Smooth muscle cell (in vitro differentiated cells): ENCODE data around the gene FFAR1. TPM values are rescaled to one million over a fixed set of nuclear protein-coding genes. Genes with fewer than 3 reads are reported as not detected.

Experiments
- DNase-seq: peaks from one replicate; lab custom pipeline; 2025; ENCODE audit not compliant: unreplicated experiment; lab: John Stamatoyannopoulos, UW
- H2AFZ ChIP-seq: fragments of 200-600 bp; sonication (generic); 2 replicates; pipeline ENCODE4 v1.6.0; 2016; ENCODE audit warnings: antibody characterized with exemption, low read depth, mild to moderate bottlenecking
- H3F3A ChIP-seq: fragments of 200-600 bp; sonication (generic); 2 replicates; pipeline ENCODE4 v1.6.0; 2017; ENCODE audit warnings: antibody characterized with exemption, low read depth
- H3K27ac ChIP-seq: fragments of 200-600 bp; sonication (generic); 2 replicates; pipeline ENCODE4 v1.5.1; 2016; ENCODE audit warnings: low read depth, mild to moderate bottlenecking
- H3K27me3 ChIP-seq: fragments of 200-600 bp; sonication (generic); 2 replicates; pipeline ENCODE4 v1.6.1; 2016; ENCODE audit warnings: low read depth, mild to moderate bottlenecking
- H3K36me3 ChIP-seq: fragments of 200-600 bp; sonication (generic); 2 replicates; pipeline ENCODE4 v1.5.1; 2016; ENCODE audit warnings: low read depth
- H3K4me1 ChIP-seq: fragments of 200-600 bp; sonication (generic); 2 replicates; pipeline ENCODE4 v1.5.1; 2016; ENCODE audit warnings: low read depth
- H3K4me2 ChIP-seq: fragments of 200-600 bp; sonication (generic); 2 replicates; pipeline ENCODE4 v1.6.0; 2016; ENCODE audit warnings: mild to moderate bottlenecking
- H3K4me3 ChIP-seq: fragments of 200-600 bp; sonication (generic); 2 replicates; pipeline ENCODE4 v1.5.1; 2016; ENCODE audit warnings: mild to moderate bottlenecking
- H3K79me2 ChIP-seq: fragments of 200-600 bp; sonication (generic); 2 replicates; pipeline ENCODE4 v1.6.0; 2016; ENCODE audit warnings: low read depth, mild to moderate bottlenecking
- H3K9ac ChIP-seq: fragments of 200-600 bp; sonication (generic); 2 replicates; pipeline ENCODE4 v1.6.0; 2016; ENCODE audit warnings: low read depth
- H3K9me3 ChIP-seq: fragments of 200-600 bp; sonication (generic); replicated peaks from 2 replicates; pipeline ENCODE4 v1.5.1; 2016; ENCODE audit warnings: low read depth
- H4K20me1 ChIP-seq: fragments of 200-600 bp; sonication (generic); 2 replicates; pipeline ENCODE4 v1.6.0; 2016; ENCODE audit warnings: low read depth
- CTCF ChIP-seq: fragments of 200-600 bp; sonication (generic); IDR thresholded peaks from 2 replicates; pipeline ENCODE4 v1.5.1; 2017; ENCODE audit warnings: borderline replicate concordance, mild to moderate bottlenecking, antibody characterized with exemption; ENCODE audit not compliant: insufficient read depth, poor library complexity, severe bottlenecking
- WGBS: methylation state at CpG from one replicate; pipeline ENCODE4 v1.1.7; 2016; ENCODE audit warnings: low lambda C conversion rate; 5-methylcytosine and 5-hydroxymethylcytosine counted together
- polyA plus RNA-seq: library from polyadenylated mRNA; unstranded; fragments of >200 nt; fragmentation: Nextera tagmentation; extraction: Ambion mirVana; gene quantifications from 2 replicates; pipeline ENCODE4 v1.2.1, GENCODE V29; 2016
- total RNA-seq: library from RNA; depleted of rRNA; stranded (reverse); fragments of >200 nt; gene quantifications from 2 replicates; pipeline ENCODE4 v1.2.3, GENCODE V29; 2014

The FFAR1 gene
- total and polyA plus RNA-seq, 2 experiments from 2014 or later, result not detected

GRCh38 chr19:35307931-35308330 is 39.8 kb upstream of the FFAR1 start:
- H3K4me2 ChIP-seq, result no peak overlapping the region
- no peak overlapping the region for H3K4me3 ChIP-seq
- no peak overlapping the region for H2AFZ ChIP-seq
- H4K20me1 ChIP-seq, result no peaks in the 10 kb centered on the region
- no peak overlapping the region for H3K9ac ChIP-seq
- H3K4me1 ChIP-seq, result no peaks in the 10 kb centered on the region
- H3K36me3 ChIP-seq, result no peaks in the 10 kb centered on the region
- no peaks in the 10 kb centered on the region for H3K79me2 ChIP-seq
- 78% methylated on average over 9 of the region's 10 CpGs for WGBS
- H3F3A ChIP-seq, result no peaks in the 10 kb centered on the region
- no peak for TF ChIP-seq CTCF
- H3K9me3 ChIP-seq, result no peaks in the 10 kb centered on the region
- no peaks in the 10 kb centered on the region for H3K27me3 ChIP-seq
- H3K27ac ChIP-seq, result no peak overlapping the region
- DNase-seq, result no peak

- no peaks in the 10 kb centered on the region for H3K36me3 ChIP-seq
- H3K9me3 ChIP-seq, result no peaks in the 10 kb centered on the region
- H3K79me2 ChIP-seq, result no peaks in the 10 kb centered on the region
- H2AFZ ChIP-seq, result no peak overlapping the region
- H3K4me1 ChIP-seq, result no peaks in the 10 kb centered on the region
- 89% methylated on average over 7 of the region's 7 CpGs for WGBS
- H3K27ac ChIP-seq, result no peak overlapping the region
- no peaks in the 10 kb centered on the region for H3K27me3 ChIP-seq
- no peak overlapping the region for H3K9ac ChIP-seq
- no peak for DNase-seq
- TF ChIP-seq CTCF, result no peak
- H4K20me1 ChIP-seq, result no peaks in the 10 kb centered on the region
- no peaks in the 10 kb centered on the region for H3F3A ChIP-seq
- H3K4me2 ChIP-seq, result no peak overlapping the region
- no peak overlapping the region for H3K4me3 ChIP-seq
Observed at GRCh38 chr19:35308910-35309309, 38.8 kb upstream of the FFAR1 start.

GRCh38 chr19:35309481-35310279 is 38.0 kb upstream of the FFAR1 start:
- Histone ChIP-seq H3K4me2 (no peak overlapping the region), H3K9me3 (no peaks in the 10 kb centered on the region), H3K27ac (no peak overlapping the region), H3K4me1 (no peaks in the 10 kb centered on the region), H3K36me3 (no peaks in the 10 kb centered on the region), H3K79me2 (no peaks in the 10 kb centered on the region), H3K9ac (no peak overlapping the region), H3K4me3 (no peak overlapping the region), H4K20me1 (no peaks in the 10 kb centered on the region), H3F3A (no peaks in the 10 kb centered on the region), H2AFZ (no peak overlapping the region), H3K27me3 (no peaks in the 10 kb centered on the region)
- 83% methylated on average over 46 of the region's 47 CpGs for WGBS
- no peak for DNase-seq
- TF ChIP-seq CTCF, result no peak

GRCh38 chr19:35310331-35310730 is 37.4 kb upstream of the FFAR1 start:
- no peak for DNase-seq
- Histone ChIP-seq H3K36me3 (no peaks in the 10 kb centered on the region), H3K79me2 (no peaks in the 10 kb centered on the region), H2AFZ (no peak overlapping the region), H3K9ac (no peak overlapping the region), H3K9me3 (no peaks in the 10 kb centered on the region), H4K20me1 (no peaks in the 10 kb centered on the region), H3K4me2 (no peak overlapping the region), H3F3A (no peaks in the 10 kb centered on the region), H3K4me3 (no peak overlapping the region), H3K27me3 (no peaks in the 10 kb centered on the region), H3K27ac (no peak overlapping the region), H3K4me1 (no peaks in the 10 kb centered on the region)
- no peak for TF ChIP-seq CTCF
- WGBS, result 93% methylated on average over 12 of the region's 12 CpGs
